Heart right ventricle (tissue), 16 donors: ENCODE results near the gene TAPT1. TPM values are rescaled to one million over a fixed set of nuclear protein-coding genes. Genes with fewer than 3 reads are reported as not detected.

Source experiments
- ATAC-seq, 8 donors: fragments of 200-7000 bp; cut with Tn5 transposase; one replicate each; pipeline ENCODE4 v1.9.1; 2020; ENCODE audit warnings: mild to moderate bottlenecking in 8 of 8, moderate library complexity in 8 of 8, moderate number of reproducible peaks in 1 of 8
- DNase-seq, 2 donors: peaks; one replicate each; pipeline ENCODE4 v3.0.0-alpha.2; 2020
- H3K27ac ChIP-seq, 10 donors: fragments of 200-600 bp; sonication (generic) in 2 of 10; one replicate each; pipeline versions ENCODE4 v1.5.0 to v1.8.0; 2020 to 2022; ENCODE audit warnings: mild to moderate bottlenecking in 3 of 10
- H3K27me3 ChIP-seq, 7 donors: fragments of 200-600 bp; one replicate each; pipeline ENCODE4 v1.8.0; 2021 to 2022; ENCODE audit warnings: mild to moderate bottlenecking in 2 of 7
- H3K36me3 ChIP-seq, 9 donors: fragments of 200-600 bp; sonication (generic) in 1 of 9; one replicate each; pipeline versions ENCODE4 v1.5.0 to v1.8.0; 2020 to 2022; ENCODE audit warnings: mild to moderate bottlenecking in 2 of 9
- H3K4me1 ChIP-seq, 9 donors: fragments of 200-600 bp; sonication (generic) in 1 of 9; one replicate each; pipeline versions ENCODE4 v1.5.0 to v1.8.0; 2020 to 2022; ENCODE audit warnings: mild to moderate bottlenecking in 4 of 9
- H3K4me3 ChIP-seq, 10 donors: fragments of 200-600 bp; sonication (generic) in 2 of 10; one replicate each; pipeline versions ENCODE4 v1.5.0 to v1.8.0; 2020 to 2022; ENCODE audit warnings: mild to moderate bottlenecking in 7 of 10, moderate library complexity in 2 of 10
- H3K9me3 ChIP-seq, 11 donors: fragments of 200-600 bp in 10 of 11; sonication (generic) in 2 of 11; one replicate each; pipeline versions ENCODE4 v1.5.0 to v1.8.0; 2013 to 2022; ENCODE audit warnings: mild to moderate bottlenecking in 2 of 11, control low read depth in 1 of 11, moderate library complexity in 1 of 11
- WGBS, 2 donors: extraction: QIAGEN DNeasy Blood & Tissue Kit; methylation state at CpG; one replicate each; pipeline ENCODE4 v1.1.7; 2013; ENCODE audit warnings: inconsistent platforms in 1 of 2; 5-methylcytosine and 5-hydroxymethylcytosine counted together
- intact Hi-C, 10 donors: fragments of 100-400 bp; cut with DNase I; formaldehyde crosslinking; loops; one replicate each; pipeline versions ENCODE4 v1.11.1 to v1.14.2; 2022
- polyA plus RNA-seq, 2 donors: library from polyadenylated mRNA; stranded (reverse); fragments of 200-250 nt; gene quantifications; one replicate each; pipeline ENCODE4 v1.2.3, GENCODE V29; 2013
- total RNA-seq, 10 donors: library from RNA; stranded (reverse); fragmentation: NEBNext Ultra II Directional in 3 of 10; extraction: Animal tissue kit (Norgen Biotek cat#: 25700) in 3 of 10; gene quantifications; one replicate each; pipeline versions ENCODE4 v1.2.1 to v1.2.4, GENCODE V29; 2021 to 2023
- TF ChIP-seq, protein P1 (sequence below), 9 donors: fragments of 200-600 bp; sonication (generic) in 2 of 9; IDR thresholded peaks; one replicate each; pipeline versions ENCODE4 v1.5.0 to v1.8.0; 2021 to 2022; ENCODE audit warnings: antibody characterized with exemption in 9 of 9, mild to moderate bottlenecking in 5 of 9, moderate library complexity in 1 of 9
- donor health status: Arrhythmogenic right ventricular cardiomyopathy.
- donor health status: ischemic (EF 13 %, LVEDD 7.1; RV severe dilation, severe dysfunction).
- donor health status: healthy with polysubstance abuse.
- donor health status: DM: no; HTN: yes; CAD: no.
- donor health status: DM: no; HTN: no; CAD: no.
- donor health status: ischemic (EF 25% LVEDD 6.9; RV normal size, moderate dysfunction).
- donor health status: ischemic (EF 25% LVEDD 5.7; RV mildly dilated, moderate dysfunction).
- donor health status: healthy.
- donor health status: DM: yes; HTN: yes; CAD: no.
- donor health status: Ischemic cardiomyopathy.
- donor health status: ischemic (EF 35%, LVEDD 5.7; RV mildly dilated, moderate dysfunction).
- donor health status: nonischemic (EF 11% LVEDD 7.7; RV severe dilation, severe dysfunction).
- donor health status: DM: yes; HTN: yes; CAD: no.
- donor health status: PGD.
- donor health status: ischemic (EF 29% LVEDD 5.4; RV normal size, mild dysfunction).
- donor health status: nonischemic (EF 23%, LVEDD 6.1; RV moderate dilation, normal function).

The TAPT1 gene
- total and polyA plus RNA-seq, 12 donors, result 14.3 to 44.8 (median 35.6) TPM

DNA sequence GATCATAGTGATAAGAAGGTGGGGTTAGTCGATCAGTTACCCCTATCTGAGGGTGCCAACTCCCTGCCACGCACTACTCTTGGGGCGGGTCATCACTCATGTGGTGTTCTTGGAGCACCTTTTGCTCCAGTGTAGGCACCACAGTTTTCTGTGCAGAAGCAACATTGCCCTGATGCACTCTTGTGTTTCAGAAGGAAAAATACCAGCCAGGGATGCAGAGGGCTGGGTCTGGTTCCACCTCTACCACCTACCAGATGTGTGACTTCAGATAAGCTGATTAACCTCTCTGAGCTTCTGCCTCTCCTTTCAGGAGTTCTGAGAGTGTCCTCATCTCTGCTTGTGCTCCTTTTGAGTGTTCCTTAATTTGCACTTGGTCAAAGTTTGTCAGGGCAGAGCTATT lies 112.5 kb downstream of the TAPT1 start:
- ATAC-seq, result no peak
- no peak overlapping the region for H3K4me3 ChIP-seq
- H3K27me3 ChIP-seq, result no peaks in the 10 kb centered on the region
- intact Hi-C loops, result no loop called here
- TF ChIP-seq, protein P1, sequence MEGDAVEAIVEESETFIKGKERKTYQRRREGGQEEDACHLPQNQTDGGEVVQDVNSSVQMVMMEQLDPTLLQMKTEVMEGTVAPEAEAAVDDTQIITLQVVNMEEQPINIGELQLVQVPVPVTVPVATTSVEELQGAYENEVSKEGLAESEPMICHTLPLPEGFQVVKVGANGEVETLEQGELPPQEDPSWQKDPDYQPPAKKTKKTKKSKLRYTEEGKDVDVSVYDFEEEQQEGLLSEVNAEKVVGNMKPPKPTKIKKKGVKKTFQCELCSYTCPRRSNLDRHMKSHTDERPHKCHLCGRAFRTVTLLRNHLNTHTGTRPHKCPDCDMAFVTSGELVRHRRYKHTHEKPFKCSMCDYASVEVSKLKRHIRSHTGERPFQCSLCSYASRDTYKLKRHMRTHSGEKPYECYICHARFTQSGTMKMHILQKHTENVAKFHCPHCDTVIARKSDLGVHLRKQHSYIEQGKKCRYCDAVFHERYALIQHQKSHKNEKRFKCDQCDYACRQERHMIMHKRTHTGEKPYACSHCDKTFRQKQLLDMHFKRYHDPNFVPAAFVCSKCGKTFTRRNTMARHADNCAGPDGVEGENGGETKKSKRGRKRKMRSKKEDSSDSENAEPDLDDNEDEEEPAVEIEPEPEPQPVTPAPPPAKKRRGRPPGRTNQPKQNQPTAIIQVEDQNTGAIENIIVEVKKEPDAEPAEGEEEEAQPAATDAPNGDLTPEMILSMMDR (IDR thresholded peaks at IDR 0.05), result no peak
- DNase-seq, result no peak
- H3K4me1 ChIP-seq, result peaks cover 0 to 46% (median 9%) of the 10 kb centered on the region in 9 donors
- no peaks in the 10 kb centered on the region for H3K36me3 ChIP-seq
- no peaks in the 10 kb centered on the region for H3K9me3 ChIP-seq
- WGBS, 2 donors, result 86 to 93% methylated on average over 3 of the region's 3 CpGs
- no peak overlapping the region for H3K27ac ChIP-seq

DNA sequence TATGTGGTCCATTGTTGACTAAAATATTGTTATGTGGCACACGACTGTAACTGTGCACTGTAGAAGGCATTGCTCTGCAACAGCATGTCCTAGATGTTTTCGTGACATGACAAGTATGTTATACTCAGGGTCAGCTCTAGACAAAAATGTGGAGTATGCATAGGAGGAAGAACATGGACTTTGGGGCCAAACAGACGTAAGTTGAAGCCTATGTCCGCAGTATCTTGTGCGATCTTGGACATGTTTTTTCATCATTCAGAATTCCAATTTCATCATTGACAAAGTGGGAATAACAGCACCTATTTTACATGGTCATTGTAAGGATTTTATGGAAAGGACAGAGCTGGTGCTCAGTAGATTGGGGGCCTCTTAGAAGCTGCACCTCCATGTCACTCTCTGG lies 114.7 kb downstream of the TAPT1 start:
- Histone ChIP-seq H3K4me3 (no peak overlapping the region), H3K27ac (no peak overlapping the region), H3K4me1 (peaks cover 0 to 24% (median 4%) of the 10 kb centered on the region in 9 donors), H3K27me3 (no peaks in the 10 kb centered on the region), H3K36me3 (no peaks in the 10 kb centered on the region), H3K9me3 (no peaks in the 10 kb centered on the region)
- no peak for DNase-seq
- WGBS, 2 donors, result 95 to 96% methylated on average over 5 of the region's 5 CpGs
- TF ChIP-seq, protein P1 (IDR thresholded peaks at IDR 0.05), result no peak
- no peak for ATAC-seq
- intact Hi-C loops, result no loop called here

DNA sequence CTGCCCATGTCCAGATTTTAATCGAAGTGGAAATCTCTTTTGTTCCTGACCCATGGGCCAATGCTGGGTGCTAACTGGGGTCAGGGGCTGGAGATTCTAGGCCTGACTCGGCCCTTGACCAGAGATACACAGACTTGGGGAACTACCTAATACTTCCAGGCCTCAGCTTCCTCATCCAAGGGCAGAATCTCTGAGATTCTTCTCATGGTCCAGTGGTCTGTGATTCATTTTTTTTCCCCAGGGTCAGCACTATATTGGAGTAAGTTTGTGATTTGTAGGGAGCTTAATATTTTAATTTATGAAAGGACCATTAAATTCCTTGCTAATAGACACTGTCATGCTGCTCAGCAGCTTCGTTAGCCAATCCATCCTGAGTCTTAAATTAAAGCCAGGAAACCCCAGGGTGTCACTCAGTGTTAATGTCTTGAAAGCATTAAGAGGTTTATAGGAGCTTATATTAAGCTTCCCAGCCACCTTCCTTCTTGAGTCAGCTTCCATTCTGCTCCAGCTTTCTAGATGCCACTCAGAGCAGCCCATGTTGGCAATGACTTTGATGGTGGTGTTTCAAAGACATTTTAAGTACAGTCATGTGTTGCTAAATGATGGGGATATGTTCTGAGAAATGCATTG lies 115.5 kb downstream of the TAPT1 start:
- H3K27me3 ChIP-seq, result no peaks in the 10 kb centered on the region
- intact Hi-C loops, result no loop called here
- H3K4me3 ChIP-seq, result no peak overlapping the region
- no peaks in the 10 kb centered on the region for H3K36me3 ChIP-seq
- 88 to 94% methylated on average over 3 of the region's 3 CpGs for WGBS, 2 donors
- H3K4me1 ChIP-seq, result peaks cover 0 to 17% (median 0%) of the 10 kb centered on the region in 9 donors
- ATAC-seq, result no peak
- TF ChIP-seq, protein P1 (IDR thresholded peaks at IDR 0.05), result no peak
- H3K9me3 ChIP-seq, result no peaks in the 10 kb centered on the region
- H3K27ac ChIP-seq, result no peak overlapping the region
- no peak for DNase-seq

Other genes with a start within 250 kb of the TAPT1 start
- gene PROM1, start 142.4 kb downstream of the TAPT1 start, total RNA-seq, result 10 to 100 TPM in 4 of 10 donors, 1 to 10 TPM in 6; 1.3 to 19.3 (median 3.4) TPM
- gene PROM1, start 142.4 kb downstream of the TAPT1 start, polyA plus RNA-seq, result 1 to 10 TPM; 1.2 to 4.5 TPM